HepG2 (cell line): ENCODE data around the gene KIF13A. TPM values are rescaled to one million over a fixed set of nuclear protein-coding genes. Genes with fewer than 3 reads are reported as not detected.

Source experiments
- ATAC-seq: fragments of 200-7000 bp; cut with Tn5 transposase; 3 replicates; pipeline ENCODE4 v1.9.1; 2020; ENCODE audit warnings: mild to moderate bottlenecking, moderate library complexity
- BruUV-seq: library from RNA; stranded (reverse); fragments of 400-500 nt; replicated peaks from 2 replicates; lab custom pipeline; 2021; lab: Mats Ljungman, UMichigan
- CTCF ChIA-PET: fragments of 300-600 bp; formaldehyde crosslinking; extraction: SDS; loops from one replicate; lab custom pipeline; 2021; ENCODE audit warnings: low total read pairs, inconsistent platforms, low intra/inter-chr PET ratio; lab: Yijun Ruan, JAX
- POLR2A ChIA-PET: fragments of 350-600 bp; sonication (Branson Sonifier 250); formaldehyde crosslinking; loops from one replicate; lab custom pipeline; 2020; ENCODE audit warnings: antibody characterized with exemption, inconsistent platforms; lab: Yijun Ruan, JAX
- DNase-seq: peaks from one replicate; pipeline ENCODE4 v3.0.0-alpha.2; 2015; ENCODE audit warnings: low spot score
- FAIRE-seq: peaks from 3 replicates; lab custom pipeline; 2011; peaks lifted over from hg19 to GRCh38; lab: Jason Lieb, UNC
- H2AFZ ChIP-seq: one replicate; pipeline ENCODE4 v1.6.1; 2011; ENCODE audit warnings: low read length, inconsistent platforms
- H3K27ac ChIP-seq: fragments of 300-600 bp; 3 replicates; pipeline ENCODE4 v1.8.0; 2011; ENCODE audit warnings: mixed run types, mild to moderate bottlenecking, mixed read lengths, low read length, inconsistent platforms; ENCODE audit not compliant: insufficient read depth; ENCODE audit errors: extremely low read length
- H3K27me3 ChIP-seq, 2 experiments: fragments of 200-600 bp in 1 of 2; 2 replicates in 1 of 2; 3 replicates in 1 of 2; pipeline versions ENCODE4 v1.6.0 to v1.8.0; 2011; ENCODE audit warnings: low read length in 2 of 2, mild to moderate bottlenecking in 2 of 2, moderate library complexity in 2 of 2, inconsistent platforms in 1 of 2; ENCODE audit not compliant: insufficient read depth in 2 of 2, control insufficient read depth in 1 of 2
- H3K36me3 ChIP-seq, 2 experiments: fragments of 200-600 bp in 1 of 2; replicated peaks in 1 of 2; 2 replicates in 1 of 2; 3 replicates in 1 of 2; pipeline versions ENCODE4 v1.5.1 to v1.8.0; 2011; ENCODE audit warnings: low read length in 2 of 2, inconsistent platforms in 1 of 2; ENCODE audit not compliant: insufficient read depth in 2 of 2, control insufficient read depth in 1 of 2
- H3K4me1 ChIP-seq: 2 replicates; pipeline ENCODE4 v1.5.1; 2012; ENCODE audit warnings: low read length, inconsistent platforms; ENCODE audit not compliant: insufficient read depth
- H3K4me2 ChIP-seq: 2 replicates; pipeline ENCODE4 v1.6.0; 2011; ENCODE audit warnings: low read depth, low read length, inconsistent platforms
- H3K4me3 ChIP-seq, 3 experiments: fragments of 200-600 bp in 1 of 3; sonication (generic), shearing (Covaris generic) in 1 of 3; replicated peaks in 1 of 3; 2 replicates each; pipeline ENCODE4 v1.5.1; 2011 to 2016; ENCODE audit warnings: low read length in 3 of 3, inconsistent platforms in 2 of 3, low read depth in 2 of 3, mild to moderate bottlenecking in 2 of 3, control low read depth in 1 of 3, mixed read lengths in 1 of 3; ENCODE audit not compliant: insufficient read depth in 1 of 3
- H3K79me2 ChIP-seq: one replicate; pipeline ENCODE4 v1.6.1; 2011; ENCODE audit warnings: low read length, inconsistent platforms; ENCODE audit not compliant: insufficient read depth
- H3K9ac ChIP-seq: 2 replicates; pipeline ENCODE4 v1.6.0; 2011; ENCODE audit warnings: mild to moderate bottlenecking, low read depth, low read length, inconsistent platforms; ENCODE audit not compliant: insufficient read depth
- H3K9me3 ChIP-seq: 2 replicates; pipeline ENCODE4 v1.5.1; 2012; ENCODE audit warnings: mild to moderate bottlenecking, low read length
- H4K20me1 ChIP-seq: 2 replicates; pipeline ENCODE4 v1.6.0; 2011; ENCODE audit warnings: inconsistent platforms, mild to moderate bottlenecking, low read length, moderate library complexity; ENCODE audit not compliant: insufficient read depth
- ADNP ChIP-seq: sonication (generic); formaldehyde crosslinking; IDR thresholded peaks from 2 replicates; pipeline ENCODE4 v1.4.0; 2020; ENCODE audit warnings: missing genetic modification reagents
- MAZ ChIP-seq, 2 experiments: sonication (generic) in 1 of 2; formaldehyde crosslinking in 1 of 2; IDR thresholded peaks; 2 replicates each; pipeline versions ENCODE4 v1.5.0 to v1.6.1; 2012 to 2020; ENCODE audit warnings: low read depth in 2 of 2, mild to moderate bottlenecking in 2 of 2, borderline replicate concordance in 1 of 2, improper control_type of control experiment in 1 of 2, low read length in 1 of 2, missing genetic modification reagents in 1 of 2, moderate library complexity in 1 of 2
- RBM39 ChIP-seq: fragments of 200-400 bp; formaldehyde crosslinking; IDR thresholded peaks from one replicate; pipeline ENCODE4 v1.6.1; 2018; ENCODE audit warnings: antibody characterized with exemption, mild to moderate bottlenecking, low read depth, low read length; ENCODE audit not compliant: poor library complexity, severe bottlenecking
- ZMYM2 ChIP-seq: sonication (generic); formaldehyde crosslinking; IDR thresholded peaks from 2 replicates; pipeline ENCODE4 v1.8.0; 2022; ENCODE audit warnings: mild to moderate bottlenecking, missing genetic modification reagents
- ZSCAN30 ChIP-seq: sonication (generic); formaldehyde crosslinking; IDR thresholded peaks from 2 replicates; pipeline ENCODE4 v1.5.0; 2020; ENCODE audit warnings: mild to moderate bottlenecking, missing genetic modification reagents
- WGBS: methylation state at CpG from one replicate; pipeline ENCODE4 v1.1.6; 2017; ENCODE audit warnings: low lambda C conversion rate; 5-methylcytosine and 5-hydroxymethylcytosine counted together
- in situ Hi-C: cut with HindIII; loops from 2 replicates; pipeline ENCODE4 v1.10.0; 2017; ENCODE audit warnings: low pct_unique_long_range_greater_than_20kb; ENCODE audit not compliant: extremely low pct_ligation_motif_present
- intact Hi-C: fragments of 100-400 bp; cut with micrococcal nuclease; formaldehyde crosslinking; loops from one replicate; pipeline ENCODE4 v1.10.0; 2022; ENCODE audit not compliant: unreplicated experiment
- polyA plus RNA-seq, 8 experiments: library from polyadenylated mRNA; depleted of rRNA in 3 of 8; stranded (reverse) in 7 of 8; unstranded in 1 of 8; fragments of >200 nt; fragmentation: Illumina TruSeq in 4 of 8; extraction: Trizol in 4 of 8; gene quantifications; 2 replicates each; pipeline versions ENCODE4 v1.2.1 to v1.2.3, GENCODE V29; 2011 to 2016; ENCODE audit warnings: low read depth in 4 of 8, missing spikeins in 1 of 8, mixed read lengths in 1 of 8; ENCODE audit not compliant: insufficient read depth in 1 of 8
- total RNA-seq, 5 experiments: library from RNA; depleted of rRNA; stranded (reverse); fragments of >200 nt; fragmentation: Illumina TruSeq; extraction: Trizol; gene quantifications; 2 replicates each; pipeline ENCODE4 v1.2.3, GENCODE V29; 2016; ENCODE audit warnings: low read depth in 1 of 5

The KIF13A gene
- total and polyA plus RNA-seq, 2 of the 13 experiments (the other 11 are each of a cell fraction or from before 2014, with no cell fraction given) = 21.1 to 37.2 TPM

DNA sequence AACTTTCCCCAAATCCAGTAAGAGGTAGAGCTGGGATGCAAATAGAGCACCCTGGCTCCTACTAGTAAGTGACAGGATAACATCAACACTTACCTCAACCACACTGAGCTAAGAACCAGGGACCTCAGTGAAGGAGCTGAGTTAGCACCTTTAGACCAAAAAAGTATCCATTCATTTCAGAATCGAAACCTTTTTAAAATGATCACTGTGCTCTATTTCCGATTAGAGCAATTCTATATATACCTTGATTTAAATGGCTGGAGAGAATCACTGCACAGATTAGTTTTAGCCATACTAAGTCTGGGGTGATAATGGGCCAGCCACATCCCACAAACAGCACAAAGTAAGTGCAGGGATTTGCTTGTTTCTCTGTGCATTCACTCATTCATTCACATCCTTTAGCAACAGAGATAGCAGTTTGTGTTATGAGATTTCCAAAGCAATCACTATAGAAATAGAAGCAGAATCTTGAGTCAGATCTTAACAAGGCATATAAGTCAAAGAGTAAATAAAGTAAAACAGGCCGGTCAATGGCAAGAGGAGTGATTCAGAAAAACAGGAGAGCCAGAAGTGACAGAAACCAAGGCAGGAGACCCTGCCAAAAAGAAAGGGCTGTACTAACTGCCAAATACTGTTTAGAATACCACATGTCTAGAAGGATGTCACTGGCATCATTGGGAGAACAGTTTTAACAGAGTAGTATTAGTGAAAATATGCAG lies 136.3 kb downstream of the KIF13A start (continued):
- TF ChIP-seq ZSCAN30 (CRISPR knock-in tag) = no peak
- TF ChIP-seq, all 625 proteins: peak for 0

DNA sequence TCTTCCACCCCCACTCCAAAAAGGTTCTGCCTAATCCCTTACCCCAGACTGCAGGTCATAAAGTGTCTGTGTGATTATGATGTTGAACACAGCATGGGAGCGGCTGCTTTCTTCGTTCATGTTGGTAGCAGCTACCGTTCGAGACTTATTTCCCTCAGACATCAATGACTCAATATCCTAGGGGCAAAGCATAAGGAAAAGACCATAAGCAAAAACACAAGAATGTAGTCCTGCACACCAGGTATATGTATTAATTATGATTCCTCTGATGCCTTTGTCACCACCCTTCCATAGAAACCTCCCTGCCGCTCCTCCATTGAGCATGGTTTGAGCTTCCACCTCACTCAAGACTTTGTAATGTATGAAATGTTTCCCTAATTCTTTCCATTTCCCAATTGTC lies 137.2 kb downstream of the KIF13A start:
- intact Hi-C loops = no loop called here
- BruUV-seq = no TSS peak
- no peak overlapping the region for H3K9ac ChIP-seq
- DNase-seq = no peak
- no peak for FAIRE-seq
- in situ Hi-C loops = no loop called here
- no peak overlapping the region for H2AFZ ChIP-seq
- POLR2A ChIA-PET = no interaction called here
- H3K4me2 ChIP-seq = no peak overlapping the region
- no peaks in the 10 kb centered on the region for H3K79me2 ChIP-seq
- no peaks in the 10 kb centered on the region for H3K27me3 ChIP-seq
- H3K36me3 ChIP-seq = peaks cover 6 to 43% of the 10 kb centered on the region in 2 experiments
- TF ChIP-seq RBM39 = no peak
- TF ChIP-seq ZMYM2 (CRISPR knock-in tag) = no peak
- no peak for TF ChIP-seq ADNP (CRISPR knock-in tag)
- TF ChIP-seq MAZ (IDR thresholded peaks at IDR 0.05; ENCODE audit: borderline replicate concordance, low read depth, low read length) = no peak
- no peak for TF ChIP-seq MAZ (CRISPR knock-in tag; IDR thresholded peaks at IDR 0.05; ENCODE audit: low read depth)
- TF ChIP-seq, all 625 proteins: peak for 0
- CTCF ChIA-PET = no interaction called here
- H4K20me1 ChIP-seq = no peaks in the 10 kb centered on the region
- no peaks in the 10 kb centered on the region for H3K4me1 ChIP-seq
- H3K27ac ChIP-seq = no peak overlapping the region
- no peak for ATAC-seq
- no peak overlapping the region for H3K4me3 ChIP-seq
- 99% methylated on average over 5 of the region's 5 CpGs for WGBS
- no peaks in the 10 kb centered on the region for H3K9me3 ChIP-seq
